Erythroblast (primary cell): ENCODE data around the gene KIF4B.

Experiments used
- GATA1 ChIP-seq: IDR thresholded peaks from 2 replicates; pipeline ENCODE4 v1.6.1; 2011; ENCODE audit warnings: low read depth, mild to moderate bottlenecking, control low read depth, low read length, moderate library complexity
- POLR2A ChIP-seq: IDR thresholded peaks from 2 replicates; pipeline ENCODE4 v1.6.1; 2011; ENCODE audit warnings: mild to moderate bottlenecking, low read length

DNA sequence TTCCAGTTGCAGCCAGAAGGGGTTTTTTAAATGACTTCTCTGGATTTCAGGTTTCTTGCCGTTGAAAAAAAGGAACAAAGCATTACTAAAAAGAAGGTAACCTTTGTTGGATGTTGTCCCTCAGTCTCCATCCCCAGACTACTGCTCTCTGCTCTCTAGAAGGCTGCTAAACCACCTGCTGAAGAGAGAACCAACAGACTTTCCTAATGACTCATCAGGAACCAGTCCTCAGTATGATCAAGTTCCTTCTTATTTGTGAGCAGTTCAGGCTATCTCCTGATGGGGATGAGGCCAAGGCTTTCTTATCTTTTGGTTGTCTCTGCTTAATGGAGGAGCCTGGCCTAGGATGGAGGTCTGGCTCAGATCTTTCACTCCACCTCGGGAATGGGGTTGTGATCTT is 4.1 kb downstream of the KIF4B start:
- TF ChIP-seq POLR2A, result no peak
- TF ChIP-seq GATA1, result no peak
